Lower lobe of right lung (tissue), 2 donors: ENCODE data around the gene CCT6A. TPM values are rescaled to one million over a fixed set of nuclear protein-coding genes. Genes with fewer than 3 reads are reported as not detected.
"Not testable (repeated sequence)": the region's sequence is repeated elsewhere in the genome, so short reads cannot be mapped to it uniquely, and the experiment has no call there.

Experiments used
- ATAC-seq, 2 donors: fragments of 200-7000 bp; cut with Tn5 transposase; one replicate each; pipeline ENCODE4 v1.9.1; 2020 to 2022; ENCODE audit warnings: mild to moderate bottlenecking in 2 of 2, moderate library complexity in 2 of 2
- DNase-seq: peaks from one replicate; pipeline ENCODE4 v3.0.0-alpha.2; 2020
- H3K27ac ChIP-seq: fragments of 200-600 bp; one replicate; pipeline ENCODE4 v1.8.0; 2022
- H3K27me3 ChIP-seq: fragments of 200-600 bp; one replicate; pipeline ENCODE4 v1.8.0; 2022; ENCODE audit warnings: low read depth
- H3K36me3 ChIP-seq: fragments of 200-600 bp; one replicate; pipeline ENCODE4 v1.8.0; 2022; ENCODE audit warnings: mild to moderate bottlenecking
- H3K4me1 ChIP-seq: fragments of 200-600 bp; one replicate; pipeline ENCODE4 v1.8.0; 2022
- H3K4me3 ChIP-seq: fragments of 200-600 bp; one replicate; pipeline ENCODE4 v1.8.0; 2022; ENCODE audit warnings: mild to moderate bottlenecking
- H3K9me3 ChIP-seq: fragments of 200-600 bp; one replicate; pipeline ENCODE4 v1.8.0; 2022
- CTCF ChIP-seq: fragments of 200-600 bp; IDR thresholded peaks from one replicate; pipeline ENCODE4 v1.8.0; 2022; ENCODE audit warnings: antibody characterized with exemption, mild to moderate bottlenecking
- intact Hi-C: fragments of 100-400 bp; cut with DNase I; formaldehyde crosslinking; loops from one replicate; pipeline ENCODE4 v1.11.0; 2022
- total RNA-seq: library from RNA; stranded (reverse); fragmentation: NEBNext Ultra II Directional; extraction: Animal tissue kit (Norgen Biotek cat#: 25700); gene quantifications from one replicate; pipeline ENCODE4 v1.2.1, GENCODE V29; 2021
- donor health status: DM: no; HTN: yes; CAD: no; lungs with severe emphysema.

CCT6A gene
- total RNA-seq, 1 donor from 2014 or later = 75.3 TPM

DNA sequence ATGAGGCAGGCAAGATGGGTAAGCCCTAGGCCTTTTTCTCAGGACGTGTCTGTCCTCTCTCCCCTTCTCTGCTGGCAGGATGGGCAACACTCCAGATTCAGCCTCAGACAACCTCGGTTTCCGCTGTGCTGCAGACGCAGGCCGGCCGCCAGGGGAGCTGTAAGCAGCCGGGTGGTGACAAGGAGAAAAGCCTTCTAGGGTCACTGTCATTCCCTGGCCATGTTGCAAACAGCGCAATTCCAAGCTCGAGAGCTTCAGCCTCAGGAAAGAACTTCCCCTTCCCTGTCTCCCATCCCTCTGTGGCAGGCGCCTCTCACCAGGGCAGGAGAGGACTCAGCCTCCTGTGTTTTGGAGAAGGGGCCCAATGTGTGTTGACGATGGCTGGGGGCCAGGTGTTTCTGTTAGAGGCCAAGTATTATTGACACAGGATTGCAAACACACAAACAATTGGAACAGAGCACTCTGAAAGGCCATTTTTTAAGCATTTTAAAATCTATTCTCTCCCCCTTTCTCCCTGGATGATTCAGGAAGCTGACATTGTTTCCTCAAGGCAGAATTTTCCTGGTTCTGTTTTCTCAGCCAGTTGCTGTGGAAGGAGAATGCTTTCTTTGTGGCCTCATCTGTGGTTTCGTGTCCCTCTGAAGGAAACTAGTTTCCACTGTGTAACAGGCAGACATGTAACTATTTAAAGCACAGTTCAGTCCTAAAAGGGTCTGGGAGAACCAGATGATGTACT, 28.1 kb downstream of the CCT6A start:
- peaks cover 34% of the 10 kb centered on the region for H3K36me3 ChIP-seq
- peak overlapping the region; percentile 56 for H3K27ac ChIP-seq

GRCh38 chr7:56080726-56081435, 29.3 kb downstream of the CCT6A start:
- H3K27me3 ChIP-seq, ATAC-seq, intact Hi-C loops, H3K9me3 ChIP-seq, DNase-seq, H3K4me3 ChIP-seq: not testable (repeated sequence)
- Histone ChIP-seq H3K27ac (peak overlapping the region; percentile 56), H3K4me1 (peaks cover 18% of the 10 kb centered on the region), H3K36me3 (peaks cover 42% of the 10 kb centered on the region)

More for the DNA sequence above, 28.1 kb downstream of the CCT6A start:
- intact Hi-C loops = loop anchor here (10.0 kb wide), 1 partner anchor 75 kb away; no protein-coding TSS in a partner anchor
- no peaks in the 10 kb centered on the region for H3K9me3 ChIP-seq
- H3K4me3 ChIP-seq = no peak overlapping the region
- peak; percentile 53 for TF ChIP-seq CTCF
- DNase-seq = peak; percentile 65
- no peaks in the 10 kb centered on the region for H3K27me3 ChIP-seq
- ATAC-seq = peak; percentile 57 to 68
- H3K4me1 ChIP-seq = peaks cover 18% of the 10 kb centered on the region

- no peak for TF ChIP-seq CTCF
- DNase-seq = no peak
- intact Hi-C loops = no loop called here
Observed at GRCh38 chr7:56081626-56082340, 30.2 kb downstream of the CCT6A start.

GRCh38 chr7:56083150-56083785, 31.7 kb downstream of the CCT6A start:
- DNase-seq (no peak), ATAC-seq (no peak)
- Histone ChIP-seq H3K9me3 (no peaks in the 10 kb centered on the region), H3K4me1 (peaks cover 18% of the 10 kb centered on the region), H3K36me3 (peaks cover 36% of the 10 kb centered on the region), H3K27me3 (no peaks in the 10 kb centered on the region), H3K27ac (no peak overlapping the region), H3K4me3 (no peak overlapping the region)
- no peak for TF ChIP-seq CTCF
- intact Hi-C loops = no loop called here

More at GRCh38 chr7:56081626-56082340, 30.2 kb downstream of the CCT6A start:
- H3K4me1 ChIP-seq = peaks cover 18% of the 10 kb centered on the region
- ATAC-seq = no peak
- no peaks in the 10 kb centered on the region for H3K9me3 ChIP-seq
- H3K27ac ChIP-seq = no peak overlapping the region
- H3K27me3 ChIP-seq = no peaks in the 10 kb centered on the region
- H3K36me3 ChIP-seq = peaks cover 47% of the 10 kb centered on the region
- H3K4me3 ChIP-seq = no peak overlapping the region

DNA sequence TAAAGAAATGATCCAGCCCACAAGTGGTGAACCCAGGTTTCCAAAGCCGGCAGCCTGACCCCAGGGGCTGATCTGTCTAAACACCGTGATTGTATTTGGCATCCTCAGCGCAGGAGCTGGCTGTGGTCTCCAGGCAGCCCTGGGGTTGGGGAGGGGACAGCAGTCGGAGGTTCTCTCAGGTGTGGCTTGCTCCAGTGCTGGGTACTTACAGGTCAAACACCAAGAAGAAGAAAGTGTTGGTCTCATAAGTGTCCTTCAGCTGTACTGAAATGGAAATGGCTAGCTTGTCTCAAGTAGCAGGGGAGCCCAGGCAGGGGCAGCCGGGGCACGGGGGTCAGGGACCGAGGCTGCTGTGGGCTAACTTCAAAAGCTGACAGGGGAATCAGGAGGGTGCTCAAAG, 35.2 kb downstream of the CCT6A start:
- intact Hi-C loops = no loop called here
- no peaks in the 10 kb centered on the region for H3K9me3 ChIP-seq
- no peak for ATAC-seq

More for the DNA sequence above, 35.2 kb downstream of the CCT6A start:
- Histone ChIP-seq H3K4me3 (no peak overlapping the region), H3K27me3 (no peaks in the 10 kb centered on the region), H3K27ac (no peak overlapping the region), H3K4me1 (peaks cover under 1% of the 10 kb centered on the region), H3K36me3 (peaks cover 23% of the 10 kb centered on the region)
- DNase-seq = no peak
- TF ChIP-seq CTCF = no peak
